Smooth muscle cell (in vitro differentiated cells): ENCODE data around the gene TASOR2. TPM values are rescaled to one million over a fixed set of nuclear protein-coding genes. Genes with fewer than 3 reads are reported as not detected.

Experiments used
- DNase-seq: peaks from one replicate; lab custom pipeline; 2025; ENCODE audit not compliant: unreplicated experiment; lab: John Stamatoyannopoulos, UW
- H2AFZ ChIP-seq: fragments of 200-600 bp; sonication (generic); 2 replicates; pipeline ENCODE4 v1.6.0; 2016; ENCODE audit warnings: antibody characterized with exemption, low read depth, mild to moderate bottlenecking
- H3F3A ChIP-seq: fragments of 200-600 bp; sonication (generic); 2 replicates; pipeline ENCODE4 v1.6.0; 2017; ENCODE audit warnings: antibody characterized with exemption, low read depth
- H3K27ac ChIP-seq: fragments of 200-600 bp; sonication (generic); 2 replicates; pipeline ENCODE4 v1.5.1; 2016; ENCODE audit warnings: low read depth, mild to moderate bottlenecking
- H3K27me3 ChIP-seq: fragments of 200-600 bp; sonication (generic); 2 replicates; pipeline ENCODE4 v1.6.1; 2016; ENCODE audit warnings: low read depth, mild to moderate bottlenecking
- H3K36me3 ChIP-seq: fragments of 200-600 bp; sonication (generic); 2 replicates; pipeline ENCODE4 v1.5.1; 2016; ENCODE audit warnings: low read depth
- H3K4me1 ChIP-seq: fragments of 200-600 bp; sonication (generic); 2 replicates; pipeline ENCODE4 v1.5.1; 2016; ENCODE audit warnings: low read depth
- H3K4me2 ChIP-seq: fragments of 200-600 bp; sonication (generic); 2 replicates; pipeline ENCODE4 v1.6.0; 2016; ENCODE audit warnings: mild to moderate bottlenecking
- H3K4me3 ChIP-seq: fragments of 200-600 bp; sonication (generic); 2 replicates; pipeline ENCODE4 v1.5.1; 2016; ENCODE audit warnings: mild to moderate bottlenecking
- H3K79me2 ChIP-seq: fragments of 200-600 bp; sonication (generic); 2 replicates; pipeline ENCODE4 v1.6.0; 2016; ENCODE audit warnings: low read depth, mild to moderate bottlenecking
- H3K9ac ChIP-seq: fragments of 200-600 bp; sonication (generic); 2 replicates; pipeline ENCODE4 v1.6.0; 2016; ENCODE audit warnings: low read depth
- H3K9me3 ChIP-seq: fragments of 200-600 bp; sonication (generic); replicated peaks from 2 replicates; pipeline ENCODE4 v1.5.1; 2016; ENCODE audit warnings: low read depth
- H4K20me1 ChIP-seq: fragments of 200-600 bp; sonication (generic); 2 replicates; pipeline ENCODE4 v1.6.0; 2016; ENCODE audit warnings: low read depth
- CTCF ChIP-seq: fragments of 200-600 bp; sonication (generic); IDR thresholded peaks from 2 replicates; pipeline ENCODE4 v1.5.1; 2017; ENCODE audit warnings: borderline replicate concordance, mild to moderate bottlenecking, antibody characterized with exemption; ENCODE audit not compliant: insufficient read depth, poor library complexity, severe bottlenecking
- WGBS: methylation state at CpG from one replicate; pipeline ENCODE4 v1.1.7; 2016; ENCODE audit warnings: low lambda C conversion rate; 5-methylcytosine and 5-hydroxymethylcytosine counted together
- polyA plus RNA-seq: library from polyadenylated mRNA; unstranded; fragments of >200 nt; fragmentation: Nextera tagmentation; extraction: Ambion mirVana; gene quantifications from 2 replicates; pipeline ENCODE4 v1.2.1, GENCODE V29; 2016
- total RNA-seq: library from RNA; depleted of rRNA; stranded (reverse); fragments of >200 nt; gene quantifications from 2 replicates; pipeline ENCODE4 v1.2.3, GENCODE V29; 2014

Gene TASOR2
- total and polyA plus RNA-seq, 2 experiments from 2014 or later: 15.4 to 132 TPM

GRCh38 chr10:5650664-5651387 is 33.8 kb upstream of the TASOR2 start:
- no peaks in the 10 kb centered on the region for H3K27me3 ChIP-seq
- H3K4me1 ChIP-seq: peaks cover 11% of the 10 kb centered on the region
- peaks cover 8% of the 10 kb centered on the region for H3K79me2 ChIP-seq
- TF ChIP-seq CTCF: no peak
- H3F3A ChIP-seq: peaks cover 30% of the 10 kb centered on the region
- no peak overlapping the region for H3K4me3 ChIP-seq
- H3K4me2 ChIP-seq: peak overlapping the region; percentile 58
- H2AFZ ChIP-seq: no peak overlapping the region
- H4K20me1 ChIP-seq: no peaks in the 10 kb centered on the region
- H3K9me3 ChIP-seq: no peaks in the 10 kb centered on the region
- peak overlapping the region; percentile 94 for H3K27ac ChIP-seq
- H3K36me3 ChIP-seq: no peaks in the 10 kb centered on the region
- no peak for DNase-seq
- WGBS: 67% methylated on average over 20 of the region's 20 CpGs
- H3K9ac ChIP-seq: peak overlapping the region; percentile 72

GRCh38 chr10:5651388-5651764 is 33.3 kb upstream of the TASOR2 start:
- WGBS: 89% methylated on average over 11 of the region's 11 CpGs
- Histone ChIP-seq H3K79me2 (peaks cover 10% of the 10 kb centered on the region), H3K4me3 (no peak overlapping the region), H3K9ac (peak overlapping the region; percentile 72), H3F3A (peaks cover 30% of the 10 kb centered on the region), H3K27me3 (no peaks in the 10 kb centered on the region), H3K4me2 (peak overlapping the region; percentile 58), H3K9me3 (no peaks in the 10 kb centered on the region), H3K27ac (peak overlapping the region; percentile 94), H3K4me1 (peaks cover 11% of the 10 kb centered on the region), H4K20me1 (no peaks in the 10 kb centered on the region), H3K36me3 (no peaks in the 10 kb centered on the region), H2AFZ (no peak overlapping the region)
- TF ChIP-seq CTCF: no peak
- no peak for DNase-seq

- Histone ChIP-seq H3K36me3 (no peaks in the 10 kb centered on the region), H3K9me3 (no peaks in the 10 kb centered on the region), H3K9ac (no peak overlapping the region), H3K27me3 (no peaks in the 10 kb centered on the region), H3F3A (peaks cover 26% of the 10 kb centered on the region), H2AFZ (no peak overlapping the region), H3K4me2 (no peak overlapping the region), H3K79me2 (peaks cover 16% of the 10 kb centered on the region), H3K4me1 (peaks cover 11% of the 10 kb centered on the region), H3K27ac (peak overlapping the region; percentile 91), H3K4me3 (no peak overlapping the region), H4K20me1 (no peaks in the 10 kb centered on the region)
- TF ChIP-seq CTCF: no peak
- WGBS: 98% methylated on average over 14 of the region's 14 CpGs
- no peak for DNase-seq
Observed at GRCh38 chr10:5652746-5653145, 31.9 kb upstream of the TASOR2 start.

GRCh38 chr10:5654218-5654755 is 30.4 kb upstream of the TASOR2 start:
- no peak for TF ChIP-seq CTCF
- no peak overlapping the region for H3K27ac ChIP-seq
- H3K9ac ChIP-seq: no peak overlapping the region
- no peaks in the 10 kb centered on the region for H3K36me3 ChIP-seq
- no peaks in the 10 kb centered on the region for H3K27me3 ChIP-seq
- H3K9me3 ChIP-seq: no peaks in the 10 kb centered on the region
- H3F3A ChIP-seq: peaks cover 20% of the 10 kb centered on the region
- peaks cover 29% of the 10 kb centered on the region for H3K79me2 ChIP-seq
- H3K4me1 ChIP-seq: peaks cover 11% of the 10 kb centered on the region
- H3K4me2 ChIP-seq: no peak overlapping the region
- no peak overlapping the region for H2AFZ ChIP-seq
- H3K4me3 ChIP-seq: no peak overlapping the region
- WGBS: 64% methylated on average over 10 of the region's 10 CpGs
- H4K20me1 ChIP-seq: no peaks in the 10 kb centered on the region
- no peak for DNase-seq
